ENCODE data around the gene PSME2.

DNA sequence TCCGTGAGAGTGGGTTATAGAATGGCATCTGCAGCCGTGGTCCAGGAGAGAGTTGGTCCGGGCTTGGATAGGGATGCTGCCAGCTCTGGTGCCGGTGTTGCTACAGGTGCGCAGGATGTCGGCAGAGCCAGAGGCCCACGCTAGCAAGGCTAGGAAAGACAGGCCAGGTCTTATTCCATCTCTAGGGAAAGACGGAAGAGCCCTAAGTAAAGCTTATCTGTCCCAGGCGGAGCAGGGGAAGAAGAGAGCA lies 10.9 kb downstream of the PSME2 start:
- TF ChIP-seq, protein P1, sequence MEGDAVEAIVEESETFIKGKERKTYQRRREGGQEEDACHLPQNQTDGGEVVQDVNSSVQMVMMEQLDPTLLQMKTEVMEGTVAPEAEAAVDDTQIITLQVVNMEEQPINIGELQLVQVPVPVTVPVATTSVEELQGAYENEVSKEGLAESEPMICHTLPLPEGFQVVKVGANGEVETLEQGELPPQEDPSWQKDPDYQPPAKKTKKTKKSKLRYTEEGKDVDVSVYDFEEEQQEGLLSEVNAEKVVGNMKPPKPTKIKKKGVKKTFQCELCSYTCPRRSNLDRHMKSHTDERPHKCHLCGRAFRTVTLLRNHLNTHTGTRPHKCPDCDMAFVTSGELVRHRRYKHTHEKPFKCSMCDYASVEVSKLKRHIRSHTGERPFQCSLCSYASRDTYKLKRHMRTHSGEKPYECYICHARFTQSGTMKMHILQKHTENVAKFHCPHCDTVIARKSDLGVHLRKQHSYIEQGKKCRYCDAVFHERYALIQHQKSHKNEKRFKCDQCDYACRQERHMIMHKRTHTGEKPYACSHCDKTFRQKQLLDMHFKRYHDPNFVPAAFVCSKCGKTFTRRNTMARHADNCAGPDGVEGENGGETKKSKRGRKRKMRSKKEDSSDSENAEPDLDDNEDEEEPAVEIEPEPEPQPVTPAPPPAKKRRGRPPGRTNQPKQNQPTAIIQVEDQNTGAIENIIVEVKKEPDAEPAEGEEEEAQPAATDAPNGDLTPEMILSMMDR (IDR thresholded peaks at IDR 0.05): no peak
- TF ChIP-seq POLR2A (IDR thresholded peaks at IDR 0.05): no peak

Measured in heart left ventricle (tissue), 13 donors.